HUES6 (cell line): ENCODE data around the gene LAIR1.
"Not testable (repeated sequence)": the region's sequence is repeated elsewhere in the genome, so short reads cannot be mapped to it uniquely, and the experiment has no call there.

Experiments
- H3K27ac ChIP-seq: 2 replicates; pipeline ENCODE4 v1.7.0; 2013; ENCODE audit warnings: low read depth, mild to moderate bottlenecking, low read length, inconsistent platforms
- H3K27me3 ChIP-seq: 2 replicates; pipeline ENCODE4 v1.6.1; 2013; ENCODE audit warnings: low read length; ENCODE audit not compliant: control insufficient read depth, insufficient read depth
- H3K36me3 ChIP-seq: 2 replicates; pipeline ENCODE4 v1.6.1; 2013; ENCODE audit warnings: low read length; ENCODE audit not compliant: control insufficient read depth, insufficient read depth
- H3K4me1 ChIP-seq: 2 replicates; pipeline ENCODE4 v1.6.1; 2013; ENCODE audit warnings: low read length; ENCODE audit not compliant: control insufficient read depth, insufficient read depth
- H3K4me3 ChIP-seq: 2 replicates; pipeline ENCODE4 v1.5.1; 2013; ENCODE audit warnings: low read depth, low read length
- H3K9ac ChIP-seq: one replicate; pipeline ENCODE4 v1.6.1; 2013; ENCODE audit warnings: mild to moderate bottlenecking, low read length
- H3K9me3 ChIP-seq: 2 replicates; pipeline ENCODE4 v1.6.1; 2013; ENCODE audit warnings: low read depth, low read length; ENCODE audit not compliant: control insufficient read depth, insufficient read depth

Gene LAIR1

DNA sequence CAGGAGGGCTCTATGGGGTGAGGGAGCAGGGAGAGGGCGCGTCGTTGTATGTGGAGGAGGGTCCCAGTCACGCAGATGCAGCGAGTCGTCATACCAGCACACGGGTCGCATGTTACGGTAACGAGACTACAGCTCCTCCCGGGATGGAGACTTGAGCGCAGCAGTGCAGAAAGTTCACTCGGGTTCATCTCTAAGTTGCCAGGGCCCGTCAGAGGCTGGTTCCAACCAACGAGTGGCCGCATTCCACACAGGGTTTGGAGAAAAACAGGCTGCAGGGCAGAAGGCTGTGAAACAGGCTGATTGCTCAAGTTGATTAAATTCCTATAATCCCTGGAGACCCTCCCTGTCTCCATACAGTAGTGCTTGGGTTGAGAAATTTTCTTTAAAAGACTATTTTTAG, 28.6 kb upstream of the LAIR1 start:
- H3K4me3 ChIP-seq = no peak overlapping the region
- no peak overlapping the region for H3K9ac ChIP-seq
- H3K27me3 ChIP-seq = peaks cover 14% of the 10 kb centered on the region
- no peaks in the 10 kb centered on the region for H3K36me3 ChIP-seq
- no peak overlapping the region for H3K27ac ChIP-seq
- 0 out of 2 replicates have a peak, but pooled peaks cover 2% of the 10 kb centered on the region for H3K9me3 ChIP-seq
- peaks cover 17% of the 10 kb centered on the region for H3K4me1 ChIP-seq

DNA sequence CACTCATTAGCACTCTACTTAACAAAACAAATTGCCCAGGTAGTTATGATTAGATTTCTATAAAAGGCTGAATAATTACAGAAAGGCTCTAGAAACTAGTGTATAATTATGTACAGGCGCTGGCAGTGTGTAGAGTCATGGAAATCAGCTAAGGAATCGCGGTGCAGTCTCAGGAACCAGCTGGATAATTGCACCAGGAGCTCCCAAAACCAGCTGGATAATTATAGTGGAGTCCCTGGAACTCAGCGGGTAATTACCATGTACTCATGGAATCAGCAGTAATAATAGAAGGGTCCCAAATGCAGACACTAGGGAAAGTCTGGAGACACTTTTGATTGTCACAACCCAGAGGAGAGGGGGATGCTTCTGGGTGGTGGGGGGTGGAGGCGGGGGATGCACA, 27.4 kb upstream of the LAIR1 start:
- Histone ChIP-seq H3K27me3 (peaks cover 27% of the 10 kb centered on the region), H3K4me1 (peaks cover 21% of the 10 kb centered on the region), H3K27ac (no peak overlapping the region), H3K9me3 (0 out of 2 replicates have a peak, but pooled peaks cover 2% of the 10 kb centered on the region), H3K9ac (no peak overlapping the region), H3K36me3 (no peaks in the 10 kb centered on the region), H3K4me3 (no peak overlapping the region)

DNA sequence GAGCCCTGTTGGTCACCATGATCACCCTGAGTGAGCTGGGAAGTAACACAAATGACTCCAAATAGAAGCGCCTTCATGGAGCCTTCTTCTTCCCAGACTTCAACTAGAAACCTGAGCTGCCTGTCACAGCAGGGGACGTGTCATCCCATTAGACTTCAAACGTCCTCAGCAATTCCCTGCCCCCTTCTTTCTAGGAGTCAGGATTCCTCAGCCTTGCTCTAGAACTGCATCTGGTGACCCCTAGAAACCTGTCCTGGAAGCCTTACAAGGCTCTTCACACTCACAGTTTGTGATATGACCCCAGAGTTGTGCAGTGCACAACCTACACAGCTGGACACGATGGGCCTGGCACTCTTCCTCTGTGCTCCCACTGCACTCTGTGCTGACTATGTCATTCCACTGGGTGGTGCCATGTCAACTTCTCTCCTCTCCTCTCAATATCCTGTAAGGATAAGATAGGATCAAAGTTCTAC, 26.9 kb upstream of the LAIR1 start:
- peak overlapping the region; percentile 66 for H3K9ac ChIP-seq
- 0 out of 2 replicates have a peak, but pooled peaks cover 2% of the 10 kb centered on the region for H3K9me3 ChIP-seq
- H3K27me3 ChIP-seq = peaks cover 29% of the 10 kb centered on the region
- H3K36me3 ChIP-seq = no peaks in the 10 kb centered on the region
- H3K4me3 ChIP-seq = peak overlapping the region; percentile 28; the same call in 1 of the 2 replicates
- H3K27ac ChIP-seq = no peak overlapping the region; the same call in 1 of the 2 replicates
- H3K4me1 ChIP-seq = peaks cover 21% of the 10 kb centered on the region

DNA sequence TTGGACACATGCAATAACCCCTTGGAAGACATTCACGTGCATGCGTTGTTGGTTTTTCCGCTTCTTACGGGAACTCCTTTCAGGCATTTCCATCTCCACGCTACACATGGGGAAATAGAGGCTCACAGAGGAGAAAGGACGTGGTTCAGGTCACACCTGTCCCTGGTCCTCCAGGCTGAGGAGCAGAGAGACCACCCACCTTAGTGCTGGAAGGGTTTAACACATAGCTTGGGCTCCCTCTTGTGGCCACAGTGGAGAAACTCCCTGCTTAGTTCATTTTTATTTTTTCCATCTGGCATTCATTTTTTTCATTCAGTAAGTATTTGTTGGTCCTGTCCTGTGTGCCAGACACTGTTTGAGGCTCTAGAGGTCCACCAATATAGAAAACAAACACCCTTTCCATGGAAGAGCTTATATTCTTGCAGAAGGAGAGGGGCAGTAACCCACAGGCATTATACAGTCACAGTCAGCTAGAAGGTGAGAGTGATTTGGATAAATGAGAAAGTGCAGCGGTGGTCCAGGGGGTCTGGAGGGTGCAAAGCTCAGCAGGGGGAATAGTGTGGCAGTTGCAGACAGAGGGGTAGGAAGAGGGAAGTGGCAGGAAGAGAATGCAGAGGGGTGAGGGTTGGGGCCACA, 26.3 kb upstream of the LAIR1 start:
- Histone ChIP-seq H3K4me1 (peaks cover 21% of the 10 kb centered on the region), H3K27ac (no peak overlapping the region; the same call in 1 of the 2 replicates), H3K27me3 (peaks cover 30% of the 10 kb centered on the region), H3K9me3 (0 out of 2 replicates have a peak, but pooled peaks cover 2% of the 10 kb centered on the region), H3K36me3 (no peaks in the 10 kb centered on the region), H3K4me3 (peak overlapping the region; percentile 28; the same call in 1 of the 2 replicates), H3K9ac (peak overlapping the region; percentile 66)

DNA sequence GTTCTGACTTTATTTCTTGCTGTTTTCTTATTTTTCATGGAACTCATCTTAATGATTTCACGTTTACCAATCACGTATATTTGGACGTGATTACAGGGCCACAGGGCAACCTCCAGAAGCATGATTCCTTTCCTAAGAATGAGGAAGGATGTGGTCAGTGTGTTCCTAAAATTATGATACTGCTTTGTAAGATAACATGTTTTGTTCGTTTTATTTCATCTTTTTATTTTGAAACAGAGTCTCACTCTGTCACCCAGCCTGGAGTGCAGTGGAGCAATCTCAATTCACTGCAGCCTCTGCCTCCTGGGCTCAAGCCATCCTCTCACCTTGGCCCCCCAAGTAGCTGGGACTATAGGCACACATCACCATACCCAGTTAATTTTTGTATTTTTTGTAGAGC, 24.8 kb upstream of the LAIR1 start:
- peaks cover 21% of the 10 kb centered on the region for H3K4me1 ChIP-seq
- H3K4me3 ChIP-seq = no peak overlapping the region
- 0 out of 2 replicates have a peak, but pooled peaks cover 2% of the 10 kb centered on the region for H3K9me3 ChIP-seq

DNA sequence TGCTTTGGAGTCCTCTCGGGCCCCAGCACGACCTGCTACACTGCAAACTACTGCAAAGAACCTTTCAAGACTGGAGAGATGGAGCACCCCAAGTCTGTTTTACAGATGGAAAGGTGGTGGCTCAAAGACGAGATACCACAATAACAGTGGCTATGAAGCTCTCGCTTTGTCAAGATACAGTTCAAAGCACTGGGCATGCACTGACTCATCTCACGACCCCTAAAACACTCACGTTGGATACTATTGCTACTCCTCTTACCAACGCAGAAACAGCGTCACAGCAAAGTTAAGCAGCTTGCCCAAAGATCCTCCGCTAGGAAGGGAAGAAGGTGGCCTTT, 24.0 kb upstream of the LAIR1 start:
- Histone ChIP-seq H3K4me3 (peak overlapping the region; percentile 51), H3K9me3 (0 out of 2 replicates have a peak, but pooled peaks cover 2% of the 10 kb centered on the region), H3K9ac (no peak overlapping the region), H3K27me3 (peaks cover 39% of the 10 kb centered on the region), H3K27ac (no peak overlapping the region), H3K36me3 (no peaks in the 10 kb centered on the region), H3K4me1 (peaks cover 21% of the 10 kb centered on the region)

More for the DNA sequence above, 24.8 kb upstream of the LAIR1 start:
- H3K36me3 ChIP-seq = no peaks in the 10 kb centered on the region
- H3K27me3 ChIP-seq = peaks cover 39% of the 10 kb centered on the region
- no peak overlapping the region for H3K27ac ChIP-seq
- no peak overlapping the region for H3K9ac ChIP-seq

DNA sequence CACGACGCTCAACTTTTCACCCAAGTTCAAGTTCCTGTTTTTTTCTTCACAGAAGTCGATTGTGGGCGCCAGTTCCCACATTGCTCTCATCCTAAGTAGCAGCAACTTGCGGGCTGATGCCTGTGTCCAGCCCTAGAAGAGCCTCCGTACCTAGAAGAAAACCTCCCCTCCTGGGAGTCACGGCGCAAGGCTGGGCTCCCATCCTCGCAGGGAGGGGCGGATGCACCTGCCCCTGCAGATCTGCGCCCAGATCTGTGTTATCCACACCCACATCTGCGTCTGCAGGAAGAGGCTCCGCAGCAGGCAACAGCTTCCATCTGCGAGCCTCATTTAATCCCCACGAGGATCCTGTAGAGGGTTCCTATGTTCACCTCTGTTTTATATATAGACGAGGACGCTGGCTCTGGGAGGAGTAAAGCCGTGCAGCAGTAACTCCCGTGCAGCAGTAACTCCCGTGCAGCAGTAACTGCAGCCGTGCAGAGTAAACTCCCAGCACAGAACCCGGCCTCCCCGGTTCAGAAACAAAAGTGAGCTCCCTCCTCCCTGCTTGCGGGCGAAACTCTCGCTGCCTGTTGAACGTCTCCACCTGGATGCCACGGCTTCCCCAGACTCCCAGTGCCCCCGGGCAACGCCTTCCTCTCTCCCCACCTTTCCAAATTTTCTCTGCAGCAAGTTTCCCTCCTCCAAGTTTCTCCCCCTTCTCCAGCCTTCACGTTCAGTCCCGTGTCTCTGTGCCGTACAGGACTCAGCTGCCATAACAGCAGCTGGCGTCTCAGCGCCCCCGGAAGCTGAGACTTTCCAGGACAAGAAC, 23.5 kb upstream of the LAIR1 start:
- H3K36me3 ChIP-seq = no peaks in the 10 kb centered on the region
- no peak overlapping the region for H3K9ac ChIP-seq
- H3K9me3 ChIP-seq = 0 out of 2 replicates have a peak, but pooled peaks cover under 1% of the 10 kb centered on the region
- H3K27ac ChIP-seq = no peak overlapping the region
- H3K4me1 ChIP-seq = peaks cover 21% of the 10 kb centered on the region
- H3K27me3 ChIP-seq = peaks cover 39% of the 10 kb centered on the region
- H3K4me3 ChIP-seq = peak overlapping the region; percentile 51

DNA sequence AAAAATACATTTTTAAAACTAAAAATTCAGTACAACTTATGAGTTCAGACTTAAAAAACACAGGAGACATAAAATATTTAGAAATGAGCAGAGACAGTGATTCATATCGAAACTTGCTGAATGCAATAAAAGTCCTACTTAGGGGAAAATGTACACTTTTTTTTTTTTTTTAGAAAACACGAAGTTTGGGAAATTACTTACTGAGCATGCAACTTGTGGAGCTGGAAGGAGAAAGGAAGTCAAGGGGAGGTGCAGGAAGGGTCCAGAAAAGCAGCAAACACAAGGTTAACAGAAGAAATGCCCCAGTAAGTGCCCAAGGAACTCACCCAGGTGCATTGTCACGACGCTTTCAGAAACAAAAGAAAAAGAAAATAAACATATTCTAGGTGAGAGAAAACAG, 18.6 kb upstream of the LAIR1 start:
- H3K9me3 ChIP-seq = 0 out of 2 replicates have a peak, but pooled peaks cover 4% of the 10 kb centered on the region
- H3K27ac ChIP-seq = no peak overlapping the region
- H3K9ac ChIP-seq = no peak overlapping the region
- no peaks in the 10 kb centered on the region for H3K36me3 ChIP-seq
- peaks cover 37% of the 10 kb centered on the region for H3K27me3 ChIP-seq
- H3K4me1 ChIP-seq = 0 out of 2 replicates have a peak, but pooled peaks cover 4% of the 10 kb centered on the region
- H3K4me3 ChIP-seq = no peak overlapping the region

DNA sequence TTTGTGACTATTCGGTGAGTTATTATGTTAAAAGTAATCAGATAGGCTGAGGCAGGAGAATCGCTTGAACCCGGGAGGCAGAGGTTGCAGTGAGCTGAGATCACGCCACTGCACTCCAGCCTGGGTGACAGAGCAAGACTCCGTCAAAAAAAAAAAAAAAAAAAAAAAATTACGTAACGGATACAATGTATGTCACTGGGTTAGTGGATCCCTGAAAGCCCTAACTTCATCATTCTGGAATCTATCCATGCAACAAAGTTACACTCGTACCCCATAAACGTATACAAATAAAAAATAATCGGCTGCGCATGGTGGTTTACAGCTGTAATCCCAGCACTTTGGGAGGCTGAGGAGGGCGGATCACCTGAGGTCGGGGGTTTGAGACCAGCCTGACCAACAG, 17.3 kb upstream of the LAIR1 start:
- H3K4me3 ChIP-seq, H3K36me3 ChIP-seq, H3K9ac ChIP-seq, H3K9me3 ChIP-seq, H3K4me1 ChIP-seq, H3K27ac ChIP-seq: not testable (repeated sequence)
- H3K27me3 ChIP-seq = peaks cover 25% of the 10 kb centered on the region

DNA sequence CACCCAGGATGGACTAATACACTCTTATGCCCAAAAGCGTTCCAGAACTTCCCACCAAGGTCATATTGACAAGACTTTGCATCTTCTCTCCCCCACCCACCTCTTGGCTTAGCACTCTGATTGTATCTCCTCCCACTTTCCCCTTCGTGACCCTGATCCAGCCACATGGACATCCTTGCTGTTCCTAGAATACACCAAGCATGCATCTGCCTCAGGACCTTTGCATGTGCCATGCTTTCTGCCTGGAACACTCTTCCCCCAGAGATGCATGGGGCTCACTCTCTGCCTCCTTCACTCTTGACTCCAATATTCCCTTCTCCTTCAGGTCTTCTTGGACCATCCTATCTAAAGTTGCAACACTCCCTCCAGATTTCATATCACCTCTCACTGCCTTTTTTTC, 16.2 kb upstream of the LAIR1 start:
- H3K27me3 ChIP-seq = peaks cover 22% of the 10 kb centered on the region
- H3K4me1 ChIP-seq = no peaks in the 10 kb centered on the region
- H3K9me3 ChIP-seq = 0 out of 2 replicates have a peak, but pooled peaks cover 4% of the 10 kb centered on the region
- no peaks in the 10 kb centered on the region for H3K36me3 ChIP-seq
- H3K27ac ChIP-seq = no peak overlapping the region
- H3K4me3 ChIP-seq = no peak overlapping the region
- no peak overlapping the region for H3K9ac ChIP-seq

DNA sequence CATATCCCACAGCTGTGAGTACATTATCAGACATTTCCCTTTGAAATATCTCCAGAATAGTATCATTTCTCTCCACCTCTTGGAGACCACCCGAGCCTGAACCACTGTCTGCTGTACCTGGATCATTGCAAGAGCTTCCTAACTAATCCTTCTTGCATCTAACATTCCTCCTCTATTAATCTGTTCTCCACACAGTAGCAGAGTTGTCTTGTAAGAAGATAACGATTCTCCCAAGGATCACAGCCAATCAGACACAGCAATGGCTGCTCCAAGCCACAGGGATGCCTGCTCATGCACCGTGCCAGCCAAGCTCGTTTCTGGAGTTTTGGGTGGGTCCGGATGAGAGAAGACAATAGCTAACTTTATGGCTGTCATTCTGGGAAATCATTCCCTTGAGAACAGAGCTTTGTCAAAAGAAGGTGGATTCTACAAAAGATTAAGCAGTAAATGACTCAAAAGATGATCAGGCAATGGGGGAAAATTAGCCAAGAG, 14.5 kb upstream of the LAIR1 start:
- Histone ChIP-seq H3K4me3 (no peak overlapping the region), H3K9me3 (0 out of 2 replicates have a peak, but pooled peaks cover 4% of the 10 kb centered on the region), H3K27me3 (peaks cover 13% of the 10 kb centered on the region), H3K36me3 (no peaks in the 10 kb centered on the region), H3K9ac (no peak overlapping the region), H3K4me1 (no peaks in the 10 kb centered on the region), H3K27ac (no peak overlapping the region)
